Liver (tissue), 9 donors: Measurements from ENCODE around the gene IL2RA. TPM values are rescaled to one million over a fixed set of nuclear protein-coding genes. Genes with fewer than 3 reads are reported as not detected.

Source experiments
- DNase-seq: peaks from one replicate; pipeline ENCODE4 v3.0.0-alpha.2; 2017; ENCODE audit warnings: low spot score
- H3K27ac ChIP-seq, 2 donors: one replicate each; pipeline ENCODE4 v1.7.0; 2013; ENCODE audit warnings: inconsistent platforms in 2 of 2, low read length in 2 of 2, control low read depth in 1 of 2, low read depth in 1 of 2, mild to moderate bottlenecking in 1 of 2
- H3K27me3 ChIP-seq, 4 donors: one replicate each; pipeline versions ENCODE4 v1.6.1 to v1.7.0; 2013; ENCODE audit warnings: low read length in 3 of 4, inconsistent platforms in 1 of 4, mild to moderate bottlenecking in 1 of 4, moderate library complexity in 1 of 4; ENCODE audit not compliant: control insufficient read depth in 4 of 4, insufficient read depth in 4 of 4
- H3K36me3 ChIP-seq, 4 donors: one replicate each; pipeline versions ENCODE4 v1.6.1 to v1.7.0; 2013; ENCODE audit warnings: low read length in 3 of 4, mild to moderate bottlenecking in 3 of 4, low read depth in 1 of 4, moderate library complexity in 1 of 4; ENCODE audit not compliant: control insufficient read depth in 4 of 4, insufficient read depth in 3 of 4
- H3K4me1 ChIP-seq, 4 donors: one replicate each; pipeline versions ENCODE4 v1.6.1 to v1.7.0; 2013; ENCODE audit warnings: low read length in 3 of 4, mild to moderate bottlenecking in 3 of 4, moderate library complexity in 1 of 4; ENCODE audit not compliant: control insufficient read depth in 4 of 4, insufficient read depth in 4 of 4
- H3K4me3 ChIP-seq, 3 donors: one replicate each; pipeline versions ENCODE4 v1.6.1 to v1.7.0; 2013; ENCODE audit warnings: low read length in 3 of 3, control low read depth in 1 of 3, low read depth in 1 of 3, mild to moderate bottlenecking in 1 of 3
- H3K9ac ChIP-seq, 2 donors: one replicate each; pipeline ENCODE4 v1.7.0; 2013; ENCODE audit warnings: low read length in 2 of 2, mild to moderate bottlenecking in 2 of 2, moderate library complexity in 2 of 2, control low read depth in 1 of 2, low read depth in 1 of 2
- H3K9me3 ChIP-seq, 4 donors: one replicate each; pipeline versions ENCODE4 v1.6.1 to v1.7.0; 2013; ENCODE audit warnings: low read length in 3 of 4; ENCODE audit not compliant: control insufficient read depth in 4 of 4
- ATF3 ChIP-seq: IDR thresholded peaks from 2 replicates; pipeline ENCODE4 v1.6.1; 2016; ENCODE audit warnings: antibody characterized with exemption
- CTCF ChIP-seq: fragments of 150-350 bp; IDR thresholded peaks from 2 replicates; pipeline ENCODE4 v1.5.1; 2017; ENCODE audit warnings: improper control_type of control experiment, low read depth, low read length; ENCODE audit not compliant: missing input control
- EGR1 ChIP-seq, 2 donors: IDR thresholded peaks; 2 replicates each; pipeline ENCODE4 v1.6.1; 2016 to 2018; ENCODE audit warnings: antibody characterized with exemption in 2 of 2, low read depth in 2 of 2
- FOXA1 ChIP-seq: IDR thresholded peaks from 2 replicates; pipeline ENCODE4 v1.6.1; 2016; ENCODE audit warnings: antibody characterized with exemption
- FOXA2 ChIP-seq: IDR thresholded peaks from 2 replicates; pipeline ENCODE4 v1.6.1; 2016; ENCODE audit warnings: antibody characterized with exemption
- GABPA ChIP-seq, 2 donors: IDR thresholded peaks in 1 of 2; conservative IDR thresholded peaks in 1 of 2; 2 replicates each; pipeline ENCODE4 v1.6.1; 2016; ENCODE audit warnings: antibody characterized with exemption in 2 of 2, mild to moderate bottlenecking in 1 of 2, moderate library complexity in 1 of 2
- HNF4A ChIP-seq, 2 donors: conservative IDR thresholded peaks; 2 replicates each; pipeline ENCODE4 v1.6.1; 2016; ENCODE audit warnings: antibody characterized with exemption in 2 of 2, mild to moderate bottlenecking in 2 of 2
- HNF4G ChIP-seq: IDR thresholded peaks from 2 replicates; pipeline ENCODE4 v1.6.1; 2016; ENCODE audit warnings: antibody characterized with exemption
- JUND ChIP-seq, 2 donors: IDR thresholded peaks; 2 replicates each; pipeline ENCODE4 v1.6.1; 2016; ENCODE audit warnings: antibody characterized with exemption in 2 of 2
- MAX ChIP-seq: IDR thresholded peaks from 2 replicates; pipeline ENCODE4 v1.6.1; 2016; ENCODE audit warnings: antibody characterized with exemption
- NR2F2 ChIP-seq: IDR thresholded peaks from 2 replicates; pipeline ENCODE4 v1.6.1; 2016; ENCODE audit warnings: antibody characterized with exemption
- RAD21 ChIP-seq, 2 donors: IDR thresholded peaks; 2 replicates each; pipeline ENCODE4 v1.6.1; 2016; ENCODE audit warnings: antibody characterized with exemption in 2 of 2, mild to moderate bottlenecking in 2 of 2
- REST ChIP-seq: IDR thresholded peaks from 2 replicates; pipeline ENCODE4 v1.6.1; 2016; ENCODE audit warnings: antibody characterized with exemption, mild to moderate bottlenecking
- RXRA ChIP-seq, 2 donors: IDR thresholded peaks; 2 replicates each; pipeline ENCODE4 v1.6.1; 2017 to 2018; ENCODE audit warnings: antibody characterized with exemption in 2 of 2, mild to moderate bottlenecking in 1 of 2
- SP1 ChIP-seq: IDR thresholded peaks from 2 replicates; pipeline ENCODE4 v1.6.1; 2018; ENCODE audit warnings: antibody characterized with exemption, mild to moderate bottlenecking
- TAF1 ChIP-seq: conservative IDR thresholded peaks from 2 replicates; pipeline ENCODE4 v1.6.1; 2016; ENCODE audit warnings: antibody characterized with exemption, mild to moderate bottlenecking
- YY1 ChIP-seq: IDR thresholded peaks from 2 replicates; pipeline ENCODE4 v1.6.1; 2016; ENCODE audit warnings: antibody characterized with exemption, mild to moderate bottlenecking
- ZBTB33 ChIP-seq: IDR thresholded peaks from 2 replicates; pipeline ENCODE4 v1.6.1; 2016; ENCODE audit warnings: antibody characterized with exemption
- WGBS: extraction: QIAGEN DNeasy Blood & Tissue Kit; methylation state at CpG from one replicate; pipeline ENCODE4 v1.1.7; 2013; 5-methylcytosine and 5-hydroxymethylcytosine counted together
- polyA plus RNA-seq, 2 donors: library from polyadenylated mRNA; stranded (reverse) in 1 of 2; unstranded in 1 of 2; fragments of 200-250 nt in 1 of 2; fragments of >200 nt in 1 of 2; fragmentation: Nextera tagmentation in 1 of 2; extraction: Ambion mirVana in 1 of 2; gene quantifications; one replicate each; pipeline versions ENCODE4 v1.2.1 to v1.2.3, GENCODE V29; 2013 to 2015
- total RNA-seq, 2 donors: library from RNA; depleted of rRNA; stranded (reverse); fragments of >200 nt; gene quantifications; one replicate each; pipeline ENCODE4 v1.2.3, GENCODE V29; 2014
- donor health status: healthy.
- donor health status: healthy.
- donor health status: healthy.
- donor health status: healthy.
- donor health status: healthy.

The IL2RA gene
- total and polyA plus RNA-seq, 4 donors, result 0.46 to 1.6 TPM; not detected in 2

GRCh38 chr10:6050801-6051445, 11.2 kb downstream of the IL2RA start:
- H3K4me1 ChIP-seq, result peaks cover 0 to 16% (median 9%) of the 10 kb centered on the region in 4 donors
- 3% methylated on average over 18 of the region's 18 CpGs for WGBS
- H3K9me3 ChIP-seq, result no peaks in the 10 kb centered on the region
- peak overlapping the region; percentile 57 to 65 for H3K9ac ChIP-seq
- H3K27me3 ChIP-seq, result no peaks in the 10 kb centered on the region
- TF ChIP-seq EGR1 (IDR thresholded peaks at IDR 0.05; ENCODE audit: low read depth in 2 of 2) (no peak), JUND (IDR thresholded peaks at IDR 0.05) (peak in 1 of 2 donors; percentile 51), REST (peak; percentile 56), HNF4A (conservative IDR thresholded peaks at IDR 0.05) (peak; percentile 57 to 61), FOXA1 (no peak), RXRA (IDR thresholded peaks at IDR 0.05) (peak; percentile 80 to 84), RAD21 (IDR thresholded peaks at IDR 0.05) (peak; percentile 76 to 85), CTCF (peak; percentile 57), ZBTB33 (no peak), MAX (no peak), ATF3 (peak; percentile 20), TAF1 (peak; percentile 69), FOXA2 (no peak), NR2F2 (no peak), SP1 (peak; percentile 81), HNF4G (peak; percentile 18), GABPA (IDR thresholded peaks at IDR 0.05 in 1 of 2, conservative IDR thresholded peaks at IDR 0.05 in 1 of 2) (no peak), YY1 (peak; percentile 72)
- peak overlapping the region; percentile 65 to 89 for H3K27ac ChIP-seq
- DNase-seq, result peak; percentile 49
- H3K4me3 ChIP-seq, result peak overlapping the region; percentile 15 to 55 (median 30)
- H3K36me3 ChIP-seq, result no peaks in the 10 kb centered on the region
